HG02571 (cell line): ENCODE measurements around the gene VASN.

Experiments used
- ATAC-seq: cut with Tn5 transposase; IDR thresholded peaks from one replicate; pipeline ENCODE4 v1.9.1; 2021; ENCODE audit warnings: mild to moderate bottlenecking, moderate library complexity; ENCODE audit not compliant: unreplicated experiment

VASN gene

DNA sequence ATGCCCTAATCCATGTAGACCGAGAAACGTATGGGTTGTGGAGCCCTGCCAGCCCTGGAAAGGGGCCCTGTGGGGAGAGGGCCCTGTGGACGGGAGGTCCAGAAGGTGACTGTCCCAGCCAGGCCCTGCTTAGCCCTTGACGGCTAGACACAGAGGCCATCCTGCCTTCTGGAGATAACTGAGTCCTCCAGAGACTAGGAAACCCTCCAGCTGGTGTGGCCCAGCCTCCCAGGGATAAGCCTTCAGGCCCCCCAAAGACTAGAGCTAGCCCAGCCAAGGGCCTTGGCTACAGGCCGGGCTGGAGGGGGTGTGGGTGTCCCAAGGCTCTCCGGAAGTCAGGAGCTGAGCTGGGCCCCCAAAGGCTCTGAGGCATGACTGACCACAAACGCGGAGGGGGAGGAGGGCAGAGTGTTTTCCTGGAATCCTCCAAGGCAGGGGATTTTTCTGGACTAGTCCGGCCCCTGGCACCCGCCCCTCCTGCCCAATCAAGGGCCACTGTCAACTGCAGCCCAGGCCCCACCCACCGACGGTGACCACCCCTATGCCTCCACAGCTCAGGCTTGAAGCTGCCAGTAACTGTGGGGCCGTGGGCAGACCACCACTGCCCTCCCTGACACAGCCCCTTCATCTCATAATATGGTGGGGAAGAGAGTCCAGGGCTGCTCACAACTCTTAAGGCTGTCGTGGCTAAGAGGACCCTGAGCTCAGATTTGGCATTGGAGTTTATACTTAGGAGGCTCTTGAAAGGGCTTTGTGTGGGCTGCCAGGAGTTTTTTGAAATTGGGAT, 885 bp upstream of the VASN start:
- no peak for ATAC-seq

DNA sequence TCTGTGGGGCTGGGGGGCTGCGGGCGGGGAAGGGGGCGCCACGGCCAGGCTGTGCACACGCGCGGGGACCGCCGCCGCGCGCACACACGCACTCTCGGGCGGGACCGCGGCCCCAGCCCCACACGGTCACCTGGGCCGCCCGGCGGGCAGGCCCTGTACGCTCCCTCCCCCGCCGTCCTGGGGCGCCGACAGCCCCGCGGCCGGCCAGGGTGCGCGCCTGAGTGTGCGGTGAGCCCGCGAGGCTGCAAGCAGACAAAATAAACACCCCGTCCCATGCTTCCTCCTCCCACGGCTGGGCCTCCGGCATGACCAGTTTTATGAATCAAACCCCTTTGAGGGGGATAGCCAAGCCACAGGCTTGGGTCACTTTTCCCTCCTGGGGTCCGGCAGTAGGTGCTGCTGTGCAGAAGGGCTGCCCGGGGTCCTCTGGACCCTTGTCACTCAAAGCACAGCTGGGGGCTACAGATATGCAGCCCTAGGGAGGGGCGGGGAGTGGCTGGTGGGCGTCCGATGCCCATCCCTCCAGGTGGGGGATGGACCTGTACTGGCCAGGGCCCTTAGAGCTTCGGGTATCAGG, 441 bp downstream of the VASN start:
- ATAC-seq = no peak

DNA sequence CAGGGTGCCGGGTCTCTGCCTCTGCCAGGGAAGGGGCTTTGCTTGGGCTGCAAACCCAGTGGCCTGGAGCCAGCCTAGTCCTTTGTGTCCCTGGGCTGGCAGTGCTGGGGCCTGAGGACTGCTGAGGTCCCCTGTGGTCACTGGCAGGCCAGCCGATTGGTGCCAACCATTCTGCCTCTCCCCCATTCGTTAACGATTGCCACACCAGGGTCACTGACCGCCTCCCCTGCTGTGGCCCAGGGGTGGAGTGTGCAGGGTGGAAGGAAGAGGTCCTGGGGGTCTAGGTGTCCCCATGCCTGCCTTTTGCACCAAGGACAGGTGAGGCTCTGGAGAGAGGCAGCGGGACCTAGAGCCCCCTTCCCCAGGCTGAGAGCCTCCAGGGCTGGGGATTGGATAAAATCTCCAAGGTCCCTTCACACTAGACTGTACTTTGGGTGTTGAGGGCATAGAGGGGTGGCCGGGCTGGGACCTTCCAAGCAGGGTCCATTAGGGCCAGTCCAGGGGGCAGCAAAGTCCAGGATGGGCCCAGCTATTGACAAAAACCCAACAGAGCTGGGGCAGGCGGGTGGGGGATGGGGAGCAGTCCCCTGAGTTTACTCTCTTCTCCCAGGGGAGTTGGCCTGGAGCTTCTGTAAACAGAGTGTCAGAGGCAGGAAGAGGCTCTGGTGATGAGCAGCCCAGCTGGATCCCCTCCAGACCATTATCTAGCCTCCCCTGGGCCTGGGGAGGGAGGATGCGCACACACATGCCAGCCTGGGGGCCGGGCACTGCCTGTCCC, 1.1 kb downstream of the VASN start:
- no peak for ATAC-seq

DNA sequence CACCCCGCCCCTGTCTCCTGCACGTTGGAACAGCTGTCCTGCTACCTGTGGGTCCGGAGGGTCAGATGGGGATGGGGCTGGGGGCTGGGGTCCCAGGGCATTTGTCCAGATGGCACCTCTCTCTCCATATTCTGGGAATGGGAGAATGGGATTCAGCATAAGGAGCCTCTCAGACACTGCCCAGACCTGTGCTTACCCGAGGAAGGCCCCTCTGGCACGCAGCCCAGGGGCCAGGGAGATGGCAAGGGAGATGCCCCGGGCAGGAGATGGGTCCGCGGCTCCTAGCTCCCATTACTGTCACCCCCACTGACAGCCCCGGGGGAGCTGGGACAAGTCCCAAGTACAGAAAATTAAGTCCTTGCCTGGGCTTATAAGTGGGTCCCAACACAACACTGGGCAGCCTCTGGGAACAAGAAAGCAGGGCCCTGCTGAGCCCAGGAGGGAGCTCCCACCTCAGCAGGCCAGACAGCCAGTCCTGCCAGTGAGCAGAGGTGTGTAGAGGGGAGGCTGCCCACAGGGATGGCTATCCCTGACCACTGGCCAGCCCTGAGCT, 1.8 kb downstream of the VASN start:
- ATAC-seq = no peak

DNA sequence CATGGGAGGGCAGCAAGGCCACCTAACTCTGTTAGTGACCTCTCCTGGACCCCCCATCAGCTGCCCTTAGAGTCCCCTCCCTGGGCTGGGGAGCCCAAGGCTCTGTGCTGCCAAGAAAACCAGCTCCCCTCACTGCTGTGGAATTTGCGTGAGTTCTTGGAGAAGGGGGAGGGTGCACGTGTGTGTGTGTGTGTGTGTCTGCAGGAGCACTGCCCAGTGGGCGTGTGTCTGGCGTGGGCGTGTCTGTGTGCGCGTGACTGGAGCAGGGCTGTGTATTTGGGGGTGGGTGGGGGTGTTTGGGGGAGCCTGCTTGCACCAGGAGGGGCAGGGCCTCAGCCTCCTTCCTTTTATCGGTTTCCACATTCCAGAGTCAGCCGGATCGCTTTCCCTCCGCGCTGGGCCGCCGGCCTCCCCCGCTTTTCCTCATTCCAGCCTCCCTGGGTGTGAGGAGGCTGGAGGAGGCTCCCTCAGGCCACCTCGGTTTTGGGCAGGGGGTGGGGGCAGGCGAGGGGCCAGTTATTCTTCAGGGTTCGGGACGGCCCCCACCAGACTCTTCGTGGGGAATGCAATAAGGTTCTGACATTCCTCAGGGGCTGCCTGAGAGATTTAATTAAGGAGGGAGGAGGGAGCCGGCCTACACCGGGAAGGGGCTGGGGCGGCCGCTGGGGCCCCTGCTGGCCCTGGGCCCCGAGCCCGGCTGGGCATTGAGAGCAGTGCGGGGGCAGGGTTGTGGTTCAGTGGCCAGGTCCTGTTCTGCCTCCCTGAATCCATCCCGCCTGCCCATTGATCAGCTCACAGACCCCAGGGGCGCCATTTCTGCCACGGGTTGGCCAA, 2.5 kb downstream of the VASN start:
- ATAC-seq = no peak

DNA sequence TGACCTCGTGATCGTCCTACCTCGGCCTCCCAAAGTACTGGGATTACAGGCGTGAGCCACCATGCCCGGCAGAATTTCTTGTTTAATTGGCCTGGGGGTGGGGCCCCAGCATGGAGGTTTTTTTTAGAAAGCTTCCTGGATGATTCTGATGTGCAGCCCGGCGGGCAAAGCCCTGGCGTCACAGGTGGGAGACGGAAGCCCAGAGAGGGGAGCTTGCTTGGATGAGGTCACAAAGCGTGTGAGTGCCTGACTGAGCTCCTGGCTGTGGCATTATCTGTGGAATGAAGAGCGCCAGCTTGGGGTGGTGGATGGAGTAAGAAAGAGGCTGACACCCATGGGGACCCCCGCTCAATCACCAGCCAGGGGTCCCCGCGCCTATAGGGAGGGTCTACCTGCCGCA, 4.1 kb downstream of the VASN start:
- ATAC-seq = no peak

DNA sequence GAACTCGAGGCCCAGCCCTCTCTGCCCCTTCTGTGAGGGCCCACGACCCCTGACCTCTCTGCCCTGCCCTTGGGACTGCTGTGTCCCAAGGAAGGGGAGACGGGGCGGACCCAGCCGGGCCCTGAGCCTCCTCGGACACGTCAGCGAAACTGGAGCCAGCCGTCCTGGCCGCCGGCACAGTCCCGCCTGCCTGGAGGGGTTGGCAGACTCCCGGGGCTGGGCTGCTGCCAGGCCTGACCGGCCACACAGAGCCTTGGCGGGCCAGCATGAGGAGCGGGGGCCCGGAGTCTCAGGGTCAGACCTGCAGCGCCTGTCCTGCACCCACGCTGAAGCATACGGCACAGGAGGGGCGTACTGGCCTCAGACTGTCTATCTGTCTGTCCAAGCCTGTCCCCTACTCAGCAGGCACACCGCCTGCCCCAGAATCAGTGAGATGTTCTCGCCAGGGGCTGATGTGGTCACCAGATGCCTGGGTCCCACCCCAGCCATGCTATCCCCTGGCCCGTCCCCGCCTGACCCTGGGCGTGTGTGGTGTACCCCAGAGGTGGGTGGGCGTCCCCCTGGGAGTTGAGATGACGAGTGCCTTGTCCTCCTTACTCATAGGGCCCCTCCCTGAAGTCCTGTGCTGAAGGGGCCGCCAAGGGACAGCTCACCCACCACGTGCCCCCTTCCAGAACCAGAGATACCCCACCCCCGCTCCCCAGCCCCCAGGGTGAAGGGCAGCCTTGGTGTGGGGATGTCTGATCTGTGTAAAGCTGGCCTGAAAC, 4.7 kb downstream of the VASN start:
- ATAC-seq = no peak

DNA sequence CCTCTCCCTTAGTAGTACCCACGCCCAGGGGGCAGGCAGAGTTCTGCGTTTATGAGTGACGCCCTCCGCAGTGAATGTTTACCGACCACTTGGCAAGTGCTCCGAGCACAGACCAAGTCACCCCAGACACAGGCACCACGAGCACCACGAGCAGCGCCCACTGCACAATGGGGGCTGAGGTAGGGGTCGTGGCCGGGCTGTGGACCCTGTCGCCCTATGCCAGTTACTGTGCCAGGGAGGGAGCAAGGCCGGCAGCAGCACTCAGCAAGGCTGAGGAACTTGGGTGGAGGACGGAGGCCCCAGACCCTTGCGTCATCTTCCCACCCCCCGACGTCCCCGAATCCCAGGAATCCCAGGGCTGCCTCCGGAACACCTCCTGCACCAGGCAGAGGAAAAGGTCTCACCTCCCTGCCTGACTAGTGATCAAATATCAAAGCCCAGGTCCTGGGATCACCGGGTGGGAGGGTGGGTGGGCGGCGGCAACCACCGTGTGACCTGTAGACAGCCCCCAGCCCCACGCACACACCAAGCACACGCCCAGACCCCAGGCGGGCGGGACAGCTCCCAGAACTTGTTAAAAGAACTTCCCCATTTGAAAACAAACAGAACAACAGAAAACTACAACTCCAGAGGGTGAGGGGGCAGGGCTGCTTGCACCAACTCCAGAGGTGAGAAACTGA, 5.4 kb downstream of the VASN start:
- no peak for ATAC-seq

DNA sequence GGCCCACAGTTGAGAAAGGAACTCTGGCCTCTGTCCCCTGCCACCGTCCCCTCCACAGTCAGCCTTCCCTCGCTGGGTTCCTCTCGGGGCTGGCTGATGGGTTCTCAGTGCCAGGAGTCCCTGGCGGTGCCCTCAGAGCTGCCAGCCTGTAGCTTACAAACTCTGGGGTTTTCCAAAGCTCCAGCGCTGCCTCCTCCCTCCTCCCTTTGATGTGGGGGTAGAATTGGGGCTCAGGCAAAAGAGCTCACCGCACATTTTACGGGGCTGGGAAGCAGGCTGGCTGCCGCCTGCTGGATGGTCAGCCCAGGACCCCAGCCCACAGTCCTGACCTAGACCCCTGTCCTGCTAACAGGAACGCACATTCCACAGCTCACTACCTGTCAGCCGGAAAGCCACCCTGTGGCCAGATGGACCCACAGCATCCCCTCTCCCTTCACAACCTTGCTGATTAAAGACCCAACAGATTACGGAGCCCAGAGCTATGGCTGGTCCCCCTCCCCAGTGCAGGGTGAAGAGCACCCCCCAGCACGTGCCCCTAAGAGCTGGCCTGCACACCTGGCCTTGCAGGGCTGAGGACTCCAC, 6.0 kb downstream of the VASN start:
- ATAC-seq = no peak

DNA sequence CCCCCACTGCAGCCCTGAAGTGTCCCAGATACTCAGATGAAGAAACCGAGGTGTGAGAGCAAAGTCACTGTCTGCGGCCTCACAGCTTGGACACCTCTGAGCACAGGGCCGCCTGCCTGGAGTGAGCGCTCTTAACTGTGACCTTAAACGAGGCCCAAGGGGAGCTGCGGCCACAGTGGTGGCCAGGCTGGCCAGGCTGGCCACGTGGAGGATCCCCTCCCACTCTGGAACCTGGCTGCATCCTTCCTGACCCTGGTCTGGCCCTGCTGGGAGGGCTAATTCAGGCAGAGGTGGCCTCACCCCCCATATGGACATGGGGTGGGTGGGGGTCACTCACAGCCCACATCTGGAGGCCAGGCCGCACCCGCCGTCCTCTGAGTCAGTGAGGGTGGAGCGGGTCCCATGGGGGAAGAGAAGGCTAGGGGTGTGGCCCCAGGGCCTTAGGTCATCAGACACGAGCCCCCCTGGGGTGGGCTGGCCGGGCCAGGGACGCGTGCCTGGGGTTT, 6.6 kb downstream of the VASN start:
- no peak for ATAC-seq

DNA sequence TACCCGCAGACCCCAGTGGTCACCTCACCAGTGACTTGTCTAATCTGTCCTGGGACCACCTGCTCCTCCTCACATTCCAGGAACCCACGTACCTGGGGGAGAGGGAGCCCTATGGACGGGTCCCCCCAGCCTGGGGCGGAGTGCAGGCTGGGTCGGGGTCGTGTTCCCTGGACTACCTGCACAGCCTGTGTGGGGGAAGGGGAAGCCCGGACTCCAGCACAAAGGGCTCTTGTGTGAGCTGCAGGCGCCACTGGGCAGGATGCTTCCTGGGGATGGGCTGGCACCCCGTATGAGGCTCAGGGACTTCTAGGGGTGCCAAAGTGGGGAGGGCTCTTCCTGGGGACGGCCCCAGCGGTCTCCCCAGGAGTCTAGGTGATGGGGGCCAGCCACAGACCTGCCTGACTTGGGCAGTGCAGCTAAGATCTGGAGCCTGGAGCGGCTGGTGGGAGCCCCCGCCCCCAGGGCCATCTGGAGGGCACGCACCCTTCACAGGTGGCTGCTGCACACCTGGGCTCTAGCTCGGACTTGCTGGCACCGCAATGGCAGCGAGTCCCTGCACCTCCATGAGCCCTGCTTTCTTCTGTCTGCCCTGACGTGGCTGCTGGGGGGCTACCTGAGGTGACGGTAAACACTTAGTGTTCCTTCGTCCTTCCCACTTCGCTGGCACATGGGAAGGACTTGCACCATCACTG, 7.5 kb downstream of the VASN start:
- no peak for ATAC-seq

DNA sequence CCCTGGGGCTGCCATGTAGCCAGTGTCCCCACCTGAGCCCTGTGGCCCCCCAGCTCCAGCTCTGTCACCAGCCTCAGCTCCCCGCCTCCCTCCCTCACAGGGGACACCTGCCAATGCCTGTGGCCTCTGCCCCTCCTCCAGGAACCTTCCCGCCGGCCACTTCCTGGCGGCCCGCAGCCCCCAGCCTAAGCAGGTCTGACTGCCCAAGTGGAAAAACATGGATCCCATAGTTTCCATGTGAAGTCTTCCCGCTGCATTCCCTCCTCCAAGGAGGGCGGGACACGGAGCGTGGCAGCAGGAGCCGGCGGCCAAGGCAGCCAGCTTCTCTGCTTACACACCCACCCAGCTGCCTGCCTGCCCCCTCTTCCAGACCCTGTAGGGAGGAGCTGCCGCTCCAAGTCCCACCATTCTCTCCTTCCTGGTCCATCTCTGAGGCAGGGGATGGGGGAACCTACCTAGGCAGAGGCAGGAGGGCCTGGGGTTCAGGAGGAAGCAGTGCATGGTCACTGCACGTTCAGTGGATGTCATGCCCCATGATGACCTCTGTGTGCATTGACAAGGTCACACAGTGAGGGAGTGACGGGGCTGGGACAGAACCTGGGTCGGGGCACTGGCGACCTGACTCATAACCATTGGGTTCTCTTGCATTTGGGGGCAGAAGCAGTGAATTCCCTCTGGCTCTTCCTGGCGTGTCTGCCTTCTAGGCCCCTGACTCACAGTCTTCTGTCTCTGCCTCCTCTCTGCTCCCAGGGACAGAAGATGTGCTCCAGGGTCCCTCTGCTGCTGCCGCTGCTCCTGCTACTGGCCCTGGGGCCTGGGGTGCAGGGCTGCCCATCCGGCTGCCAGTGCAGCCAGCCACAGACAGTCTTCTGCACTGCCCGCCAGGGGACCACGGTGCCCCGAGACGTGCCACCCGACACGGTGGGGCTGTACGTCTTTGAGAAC, 8.7 kb downstream of the VASN start:
- no peak for ATAC-seq

DNA sequence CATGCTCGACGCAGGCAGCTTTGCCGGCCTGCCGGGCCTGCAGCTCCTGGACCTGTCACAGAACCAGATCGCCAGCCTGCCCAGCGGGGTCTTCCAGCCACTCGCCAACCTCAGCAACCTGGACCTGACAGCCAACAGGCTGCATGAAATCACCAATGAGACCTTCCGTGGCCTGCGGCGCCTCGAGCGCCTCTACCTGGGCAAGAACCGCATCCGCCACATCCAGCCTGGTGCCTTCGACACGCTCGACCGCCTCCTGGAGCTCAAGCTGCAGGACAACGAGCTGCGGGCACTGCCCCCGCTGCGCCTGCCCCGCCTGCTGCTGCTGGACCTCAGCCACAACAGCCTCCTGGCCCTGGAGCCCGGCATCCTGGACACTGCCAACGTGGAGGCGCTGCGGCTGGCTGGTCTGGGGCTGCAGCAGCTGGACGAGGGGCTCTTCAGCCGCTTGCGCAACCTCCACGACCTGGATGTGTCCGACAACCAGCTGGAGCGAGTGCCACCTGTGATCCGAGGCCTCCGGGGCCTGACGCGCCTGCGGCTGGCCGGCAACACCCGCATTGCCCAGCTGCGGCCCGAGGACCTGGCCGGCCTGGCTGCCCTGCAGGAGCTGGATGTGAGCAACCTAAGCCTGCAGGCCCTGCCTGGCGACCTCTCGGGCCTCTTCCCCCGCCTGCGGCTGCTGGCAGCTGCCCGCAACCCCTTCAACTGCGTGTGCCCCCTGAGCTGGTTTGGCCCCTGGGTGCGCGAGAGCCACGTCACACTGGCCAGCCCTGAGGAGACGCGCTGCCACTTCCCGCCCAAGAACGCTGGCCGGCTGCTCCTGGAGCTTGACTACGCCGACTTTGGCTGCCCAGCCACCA, 9.7 kb downstream of the VASN start:
- no peak for ATAC-seq

DNA sequence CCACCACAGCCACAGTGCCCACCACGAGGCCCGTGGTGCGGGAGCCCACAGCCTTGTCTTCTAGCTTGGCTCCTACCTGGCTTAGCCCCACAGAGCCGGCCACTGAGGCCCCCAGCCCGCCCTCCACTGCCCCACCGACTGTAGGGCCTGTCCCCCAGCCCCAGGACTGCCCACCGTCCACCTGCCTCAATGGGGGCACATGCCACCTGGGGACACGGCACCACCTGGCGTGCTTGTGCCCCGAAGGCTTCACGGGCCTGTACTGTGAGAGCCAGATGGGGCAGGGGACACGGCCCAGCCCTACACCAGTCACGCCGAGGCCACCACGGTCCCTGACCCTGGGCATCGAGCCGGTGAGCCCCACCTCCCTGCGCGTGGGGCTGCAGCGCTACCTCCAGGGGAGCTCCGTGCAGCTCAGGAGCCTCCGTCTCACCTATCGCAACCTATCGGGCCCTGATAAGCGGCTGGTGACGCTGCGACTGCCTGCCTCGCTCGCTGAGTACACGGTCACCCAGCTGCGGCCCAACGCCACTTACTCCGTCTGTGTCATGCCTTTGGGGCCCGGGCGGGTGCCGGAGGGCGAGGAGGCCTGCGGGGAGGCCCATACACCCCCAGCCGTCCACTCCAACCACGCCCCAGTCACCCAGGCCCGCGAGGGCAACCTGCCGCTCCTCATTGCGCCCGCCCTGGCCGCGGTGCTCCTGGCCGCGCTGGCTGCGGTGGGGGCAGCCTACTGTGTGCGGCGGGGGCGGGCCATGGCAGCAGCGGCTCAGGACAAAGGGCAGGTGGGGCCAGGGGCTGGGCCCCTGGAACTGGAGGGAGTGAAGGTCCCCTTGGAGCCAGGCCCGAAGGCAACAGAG, 10.5 kb downstream of the VASN start:
- ATAC-seq = no peak

DNA sequence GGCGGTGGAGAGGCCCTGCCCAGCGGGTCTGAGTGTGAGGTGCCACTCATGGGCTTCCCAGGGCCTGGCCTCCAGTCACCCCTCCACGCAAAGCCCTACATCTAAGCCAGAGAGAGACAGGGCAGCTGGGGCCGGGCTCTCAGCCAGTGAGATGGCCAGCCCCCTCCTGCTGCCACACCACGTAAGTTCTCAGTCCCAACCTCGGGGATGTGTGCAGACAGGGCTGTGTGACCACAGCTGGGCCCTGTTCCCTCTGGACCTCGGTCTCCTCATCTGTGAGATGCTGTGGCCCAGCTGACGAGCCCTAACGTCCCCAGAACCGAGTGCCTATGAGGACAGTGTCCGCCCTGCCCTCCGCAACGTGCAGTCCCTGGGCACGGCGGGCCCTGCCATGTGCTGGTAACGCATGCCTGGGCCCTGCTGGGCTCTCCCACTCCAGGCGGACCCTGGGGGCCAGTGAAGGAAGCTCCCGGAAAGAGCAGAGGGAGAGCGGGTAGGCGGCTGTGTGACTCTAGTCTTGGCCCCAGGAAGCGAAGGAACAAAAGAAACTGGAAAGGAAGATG, 11.2 kb downstream of the VASN start:
- no peak for ATAC-seq
